HG02763 (cell line): Measurements from ENCODE around the gene SRXN1.

Experiments
- ATAC-seq: cut with Tn5 transposase; IDR thresholded peaks from one replicate; pipeline ENCODE4 v1.9.1; 2021; ENCODE audit warnings: mild to moderate bottlenecking, moderate library complexity; ENCODE audit not compliant: unreplicated experiment

The SRXN1 gene

DNA sequence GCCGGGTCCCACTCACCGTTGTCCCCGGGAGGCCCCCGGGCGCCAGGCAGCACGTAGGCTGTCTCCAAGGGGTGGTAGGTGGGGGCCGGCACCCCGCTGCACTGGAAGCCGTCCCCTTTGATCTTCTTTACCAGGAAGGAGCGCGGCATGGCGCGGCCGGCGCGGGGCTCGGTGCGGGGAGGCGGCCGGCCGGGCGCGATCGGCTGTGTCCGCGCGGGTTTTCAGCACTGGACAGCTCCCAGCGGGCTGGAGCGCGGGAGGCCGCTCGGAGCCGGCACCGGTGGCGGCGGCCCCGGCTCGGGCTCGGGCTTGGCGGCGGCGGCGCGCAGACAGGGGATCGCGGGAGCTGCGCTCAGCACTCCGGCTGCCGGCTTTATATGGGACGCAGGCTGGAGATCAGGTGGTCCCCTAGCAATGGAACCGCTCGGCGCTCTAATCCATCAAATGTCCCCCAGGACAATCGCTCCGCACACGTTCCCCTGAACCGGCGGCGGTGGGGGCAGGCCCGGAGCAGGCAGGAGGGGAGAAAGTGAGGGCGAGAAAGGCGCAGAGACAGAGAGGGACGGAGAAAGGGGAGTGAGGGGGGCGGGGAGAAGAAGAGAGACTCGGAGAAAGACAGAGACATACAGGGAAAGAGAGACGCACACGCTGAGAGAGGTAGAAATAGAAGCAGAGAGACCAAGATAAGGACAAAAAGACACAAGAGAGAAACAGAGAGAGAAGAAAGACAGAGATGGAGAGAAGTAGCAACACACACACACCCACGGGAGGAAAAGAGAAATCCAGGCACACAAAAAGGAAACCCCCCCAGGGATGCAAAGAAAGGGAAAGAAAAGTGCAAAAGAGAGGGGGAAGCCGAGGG, 22.7 kb upstream of the SRXN1 start, which contains the start of gene SCRT2:
SCRT2 (minus strand) TSS at position 350 of the 862 bp plus-strand sequence; CDS start at position 149, 201 bp downstream.
- no peak for ATAC-seq

- ATAC-seq, result no peak
Measured at GRCh38 chr20:675033-675452, 22.0 kb upstream of the SRXN1 start.

GRCh38 chr20:673603-674001, 20.6 kb upstream of the SRXN1 start:
- no peak for ATAC-seq

GRCh38 chr20:672963-673602, 20.1 kb upstream of the SRXN1 start:
- no peak for ATAC-seq

- no peak for ATAC-seq
Measured at GRCh38 chr20:671252-672030, 18.4 kb upstream of the SRXN1 start.

- ATAC-seq, result no peak
Measured at GRCh38 chr20:669573-669972, 16.6 kb upstream of the SRXN1 start.

GRCh38 chr20:668638-669037, 15.6 kb upstream of the SRXN1 start:
- ATAC-seq, result no peak

- no peak for ATAC-seq
Measured at GRCh38 chr20:668050-668449, 15.1 kb upstream of the SRXN1 start.

- no peak for ATAC-seq
Measured at GRCh38 chr20:667351-668034, 14.5 kb upstream of the SRXN1 start.

- no peak for ATAC-seq
Measured at GRCh38 chr20:666877-667276, 13.9 kb upstream of the SRXN1 start.

GRCh38 chr20:665276-665675, 12.3 kb upstream of the SRXN1 start:
- ATAC-seq, result no peak

- no peak for ATAC-seq
Measured at GRCh38 chr20:664576-664975, 11.6 kb upstream of the SRXN1 start.

DNA sequence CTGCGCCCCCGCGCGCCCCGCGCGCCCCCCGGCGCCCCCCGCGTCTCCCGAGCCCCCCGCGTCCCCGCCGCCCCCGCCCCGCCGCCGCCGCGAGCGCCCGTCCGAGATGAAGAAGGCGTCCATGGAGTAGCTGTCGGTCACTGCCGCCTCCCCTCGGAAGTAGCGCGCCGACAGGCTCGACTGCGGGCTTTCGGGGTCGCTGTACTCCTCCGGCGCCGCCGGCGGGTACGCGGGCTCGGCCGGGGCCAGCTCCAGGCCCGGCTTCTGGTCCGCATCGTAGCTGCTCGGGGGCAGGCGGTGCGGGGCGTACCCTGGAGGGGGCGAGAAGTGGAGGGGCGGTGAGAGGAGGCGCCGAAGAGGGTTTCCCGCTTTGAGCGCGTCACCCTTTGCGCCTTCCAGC, 11.2 kb upstream of the SRXN1 start:
- no peak for ATAC-seq

GRCh38 chr20:663315-664090, 10.5 kb upstream of the SRXN1 start:
- no peak for ATAC-seq

DNA sequence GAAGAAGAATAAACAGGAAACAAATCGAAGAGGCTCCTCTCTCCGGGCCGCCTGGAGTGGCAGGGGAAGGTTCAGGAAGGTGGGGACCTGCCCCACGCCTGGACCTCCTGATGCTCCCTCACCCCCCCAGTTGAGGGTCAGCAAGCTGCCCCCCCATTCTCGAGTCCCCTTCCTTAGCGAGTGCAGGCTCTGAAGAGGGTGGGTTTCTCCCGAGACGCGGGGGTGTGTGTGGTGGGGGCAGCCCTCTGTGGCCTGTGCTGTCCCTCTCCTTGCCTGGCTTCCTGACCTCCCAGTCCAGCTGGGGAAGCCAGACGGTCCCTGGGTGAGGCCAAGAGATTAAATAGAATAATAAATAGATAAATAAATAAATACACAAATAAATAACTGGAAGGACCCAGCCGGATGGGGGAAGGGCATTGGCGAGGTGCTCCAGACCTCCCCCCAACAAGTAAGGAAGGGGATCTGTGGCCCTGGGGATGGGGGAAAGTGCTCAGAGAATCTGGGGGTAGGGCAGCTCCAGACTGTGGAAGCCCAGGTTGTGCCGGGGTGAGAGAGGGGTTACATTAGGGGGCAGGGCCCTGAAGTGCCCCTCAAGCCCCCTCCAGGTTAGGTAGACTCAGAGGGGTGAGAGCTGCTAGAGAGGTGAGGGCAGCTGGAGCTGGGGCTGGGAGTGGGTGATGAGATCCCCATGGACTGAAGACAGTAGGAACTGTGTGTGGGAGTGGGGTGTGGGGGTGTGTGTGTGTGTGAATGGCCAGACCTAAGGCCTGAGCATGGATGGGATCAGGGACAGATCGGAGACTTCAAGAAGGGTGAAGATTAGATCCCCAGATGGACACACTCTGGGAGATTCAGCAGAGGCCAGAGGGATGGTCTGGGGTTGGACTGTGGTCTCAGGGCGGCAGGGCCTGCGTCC, 9.5 kb upstream of the SRXN1 start:
- no peak for ATAC-seq

- ATAC-seq, result no peak
Measured at GRCh38 chr20:661474-662270, 8.7 kb upstream of the SRXN1 start.

- no peak for ATAC-seq
Measured at GRCh38 chr20:658731-659291, 5.8 kb upstream of the SRXN1 start.

DNA sequence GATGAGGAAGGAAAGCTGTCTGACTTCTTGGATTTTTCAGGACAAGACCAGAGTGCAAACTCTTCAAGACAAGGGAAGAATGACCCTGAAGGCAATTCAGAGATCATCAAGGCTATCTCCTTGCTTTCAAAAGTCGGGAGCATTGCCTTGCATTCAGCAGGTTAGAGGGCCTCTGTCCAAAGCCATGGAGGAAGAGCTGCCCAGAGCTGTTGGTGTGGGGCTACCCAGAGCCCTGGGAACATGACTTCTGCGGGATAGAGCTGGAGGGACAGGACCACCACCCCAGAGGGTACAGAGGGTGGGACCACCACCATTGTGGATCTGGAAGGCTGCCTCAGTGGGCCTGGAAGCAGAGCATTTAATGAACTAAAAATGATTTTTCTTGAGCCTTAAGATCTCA, 5.2 kb upstream of the SRXN1 start:
- no peak for ATAC-seq
